Chondrocyte (in vitro differentiated cells): ENCODE results near the gene MCF2L2. TPM values are rescaled to one million over a fixed set of nuclear protein-coding genes. Genes with fewer than 3 reads are reported as not detected.

ENCODE experiments used
- DNase-seq: peaks from one replicate; pipeline ENCODE4 v3.0.0; 2021; ENCODE audit warnings: mixed read lengths, low spot score
- H3K27ac Mint-ChIP-seq: one replicate; pipeline ENCODE4 v1.8.0; 2021; ENCODE audit warnings: mild to moderate bottlenecking, moderate library complexity, mixed read lengths; ENCODE audit not compliant: unreplicated experiment
- H3K27me3 Mint-ChIP-seq: 2 replicates; pipeline ENCODE4 v1.8.0; 2021; ENCODE audit warnings: low read depth, mixed read lengths
- H3K36me3 Mint-ChIP-seq: 2 replicates; pipeline ENCODE4 v1.8.0; 2021; ENCODE audit warnings: low read depth, mixed read lengths
- H3K4me1 Mint-ChIP-seq: 2 replicates; pipeline ENCODE4 v1.8.0; 2021; ENCODE audit warnings: low read depth, mild to moderate bottlenecking, mixed read lengths
- H3K4me3 Mint-ChIP-seq: one replicate; pipeline ENCODE4 v1.8.0; 2021; ENCODE audit warnings: mild to moderate bottlenecking, moderate library complexity, mixed read lengths; ENCODE audit not compliant: unreplicated experiment
- H3K9me3 Mint-ChIP-seq: 2 replicates; pipeline ENCODE4 v1.8.0; 2021; ENCODE audit warnings: low read depth, mixed read lengths
- total RNA-seq: library from RNA; stranded (reverse); gene quantifications from 3 replicates; pipeline ENCODE4 v1.2.1, GENCODE V29; 2021
- TF ChIP-seq, protein P1 (sequence below): fragments of 200-600 bp; sonication (generic); IDR thresholded peaks from 2 replicates; pipeline ENCODE4 v1.5.0; 2021; ENCODE audit warnings: antibody characterized with exemption, mild to moderate bottlenecking, moderate library complexity

The MCF2L2 gene
- total RNA-seq, 1 donor from 2014 or later, result 2.6 TPM

DNA sequence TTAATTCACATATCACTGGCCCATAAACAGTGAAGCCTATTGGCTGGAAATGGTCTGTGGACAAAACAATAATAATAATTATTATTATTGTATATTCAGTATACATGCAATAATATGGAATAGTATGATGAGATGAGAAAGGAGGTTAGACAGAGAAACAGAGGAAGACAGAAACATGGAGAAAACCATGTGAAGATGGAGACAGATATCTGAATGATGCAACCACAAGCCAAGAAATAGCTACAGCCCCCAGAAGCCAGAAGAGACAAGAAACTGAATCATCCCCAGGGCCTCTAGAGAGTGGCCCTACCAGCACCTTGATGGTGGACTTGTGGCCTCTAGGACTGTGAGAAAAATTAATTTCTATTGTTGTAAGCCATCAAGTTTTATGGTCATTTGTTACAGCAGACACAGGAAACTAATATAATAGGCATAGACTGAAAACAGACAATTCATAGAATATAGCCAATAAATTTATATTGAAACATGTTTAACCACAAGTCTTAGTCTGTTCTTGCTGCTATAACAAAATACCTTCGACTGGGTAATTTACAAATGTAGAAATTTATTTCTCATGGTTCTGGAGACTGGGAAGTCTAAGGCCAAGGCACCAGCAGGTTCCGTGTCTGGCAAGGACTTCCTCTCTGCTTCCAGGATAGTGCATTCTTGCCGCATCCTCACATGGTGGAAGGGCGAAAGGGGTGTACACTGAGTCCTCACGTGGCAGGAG lies 31.6 kb downstream of the MCF2L2 start:
- DNase-seq, result no peak
- H3K4me3 Mint-ChIP-seq, result no peak overlapping the region
- H3K27me3 Mint-ChIP-seq, result peaks cover 13% of the 10 kb centered on the region
- H3K9me3 Mint-ChIP-seq, result peaks cover 2% of the 10 kb centered on the region
- peaks cover 2% of the 10 kb centered on the region for H3K36me3 Mint-ChIP-seq
- TF ChIP-seq, protein P1, sequence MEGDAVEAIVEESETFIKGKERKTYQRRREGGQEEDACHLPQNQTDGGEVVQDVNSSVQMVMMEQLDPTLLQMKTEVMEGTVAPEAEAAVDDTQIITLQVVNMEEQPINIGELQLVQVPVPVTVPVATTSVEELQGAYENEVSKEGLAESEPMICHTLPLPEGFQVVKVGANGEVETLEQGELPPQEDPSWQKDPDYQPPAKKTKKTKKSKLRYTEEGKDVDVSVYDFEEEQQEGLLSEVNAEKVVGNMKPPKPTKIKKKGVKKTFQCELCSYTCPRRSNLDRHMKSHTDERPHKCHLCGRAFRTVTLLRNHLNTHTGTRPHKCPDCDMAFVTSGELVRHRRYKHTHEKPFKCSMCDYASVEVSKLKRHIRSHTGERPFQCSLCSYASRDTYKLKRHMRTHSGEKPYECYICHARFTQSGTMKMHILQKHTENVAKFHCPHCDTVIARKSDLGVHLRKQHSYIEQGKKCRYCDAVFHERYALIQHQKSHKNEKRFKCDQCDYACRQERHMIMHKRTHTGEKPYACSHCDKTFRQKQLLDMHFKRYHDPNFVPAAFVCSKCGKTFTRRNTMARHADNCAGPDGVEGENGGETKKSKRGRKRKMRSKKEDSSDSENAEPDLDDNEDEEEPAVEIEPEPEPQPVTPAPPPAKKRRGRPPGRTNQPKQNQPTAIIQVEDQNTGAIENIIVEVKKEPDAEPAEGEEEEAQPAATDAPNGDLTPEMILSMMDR, result no peak
- peaks cover 10% of the 10 kb centered on the region for H3K4me1 Mint-ChIP-seq
- no peak overlapping the region for H3K27ac Mint-ChIP-seq

DNA sequence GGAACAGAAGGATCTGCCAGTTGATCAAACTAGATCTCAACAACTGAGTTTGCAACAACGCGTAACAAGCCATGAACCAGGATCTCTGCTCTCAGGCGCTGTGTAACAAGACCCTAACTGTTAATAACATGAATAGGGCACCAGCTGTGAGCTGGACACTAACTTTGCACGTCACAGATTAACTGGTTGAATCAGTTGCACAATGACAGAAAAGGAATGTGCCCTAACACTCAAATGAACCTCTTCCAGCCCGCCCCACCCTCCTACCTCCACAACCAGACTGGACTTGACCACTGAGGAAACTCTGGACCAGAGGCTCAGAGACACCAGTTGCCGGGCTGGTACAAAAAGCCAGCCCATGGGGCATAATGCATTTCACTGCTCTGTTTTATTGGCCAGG lies 34.3 kb downstream of the MCF2L2 start:
- H3K4me1 Mint-ChIP-seq, result peaks cover 10% of the 10 kb centered on the region
- no peak overlapping the region for H3K4me3 Mint-ChIP-seq
- TF ChIP-seq, protein P1, result no peak
- H3K27ac Mint-ChIP-seq, result no peak overlapping the region
- no peak for DNase-seq
- peaks cover 9% of the 10 kb centered on the region for H3K27me3 Mint-ChIP-seq
- H3K36me3 Mint-ChIP-seq, result peaks cover 2% of the 10 kb centered on the region
- peaks cover 2% of the 10 kb centered on the region for H3K9me3 Mint-ChIP-seq

DNA sequence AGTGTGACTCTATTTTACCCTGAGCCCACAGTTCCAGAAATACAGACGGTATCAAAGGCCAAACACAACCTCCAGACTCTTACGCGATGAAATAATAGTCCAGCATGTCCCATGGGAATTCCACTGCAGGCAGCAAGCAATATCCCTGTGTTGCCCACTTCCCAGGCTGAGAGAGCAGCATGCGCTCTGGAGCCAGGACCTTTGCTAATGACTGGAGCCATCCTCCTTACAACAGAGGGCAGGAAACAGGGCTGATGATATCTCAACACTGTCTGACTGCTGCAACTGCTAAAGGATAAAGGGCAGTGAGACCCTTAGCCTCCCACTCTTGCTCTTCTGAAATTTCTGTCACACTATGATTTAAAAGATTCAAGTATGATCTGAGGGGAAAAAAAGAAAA lies 34.8 kb downstream of the MCF2L2 start:
- TF ChIP-seq, protein P1, result no peak
- Mint-ChIP-seq H3K27me3 (peaks cover 8% of the 10 kb centered on the region), H3K4me3 (no peak overlapping the region), H3K27ac (no peak overlapping the region), H3K4me1 (peaks cover 10% of the 10 kb centered on the region), H3K9me3 (peaks cover 2% of the 10 kb centered on the region), H3K36me3 (peaks cover 2% of the 10 kb centered on the region)
- no peak for DNase-seq

- H3K4me1 Mint-ChIP-seq, result peaks cover 10% of the 10 kb centered on the region
- peaks cover 2% of the 10 kb centered on the region for H3K36me3 Mint-ChIP-seq
- H3K27ac Mint-ChIP-seq, result no peak overlapping the region
- peaks cover 7% of the 10 kb centered on the region for H3K27me3 Mint-ChIP-seq
- DNase-seq, result no peak
- H3K9me3 Mint-ChIP-seq, result peaks cover 2% of the 10 kb centered on the region
- TF ChIP-seq, protein P1, result no peak
- H3K4me3 Mint-ChIP-seq, result no peak overlapping the region
These were observed 36.0 kb downstream of the MCF2L2 start for GRCh38 chr3:183392186-183393034.

- DNase-seq, result no peak
- H3K4me3 Mint-ChIP-seq, result no peak overlapping the region
- peaks cover 3% of the 10 kb centered on the region for H3K27me3 Mint-ChIP-seq
- H3K9me3 Mint-ChIP-seq, result no peaks in the 10 kb centered on the region
- TF ChIP-seq, protein P1, result no peak
- no peak overlapping the region for H3K27ac Mint-ChIP-seq
- no peaks in the 10 kb centered on the region for H3K36me3 Mint-ChIP-seq
- peaks cover 10% of the 10 kb centered on the region for H3K4me1 Mint-ChIP-seq
These were observed 37.0 kb downstream of the MCF2L2 start for GRCh38 chr3:183391460-183391859.
